Left ventricle myocardium inferior (tissue), 1 donor: ENCODE measurements around the gene AAMDC. TPM values are rescaled to one million over a fixed set of nuclear protein-coding genes. Genes with fewer than 3 reads are reported as not detected.
A peak's percentile ranks its signal among the peaks of the same experiment; 100 is the strongest.

ENCODE experiments used
- DNase-seq: peaks from one replicate; pipeline ENCODE4 v3.0.0-alpha.2; 2020
- H3K27ac ChIP-seq: fragments of 200-600 bp; replicated peaks from 2 replicates; pipeline ENCODE4 v1.8.0; 2021
- H3K27me3 ChIP-seq: fragments of 200-600 bp; 2 replicates; pipeline ENCODE4 v1.8.0; 2021; ENCODE audit warnings: low read depth
- H3K36me3 ChIP-seq: fragments of 200-600 bp; 2 replicates; pipeline ENCODE4 v1.8.0; 2021
- H3K4me1 ChIP-seq: fragments of 200-600 bp; 2 replicates; pipeline ENCODE4 v1.8.0; 2021
- H3K4me3 ChIP-seq: fragments of 200-600 bp; 2 replicates; pipeline ENCODE4 v1.8.0; 2021; ENCODE audit warnings: mild to moderate bottlenecking, moderate library complexity
- H3K9me3 ChIP-seq: fragments of 200-600 bp; replicated peaks from 2 replicates; pipeline ENCODE4 v1.8.0; 2021
- intact Hi-C: fragments of 100-400 bp; cut with micrococcal nuclease; formaldehyde crosslinking; loops from one replicate; pipeline ENCODE4 v1.11.0; 2022
- long read RNA-seq: library from polyadenylated mRNA; unstranded; transcript quantifications from one replicate; pipeline ENCODE4 v2.0.0, GENCODE V29; 2021
- total RNA-seq: library from RNA; stranded (reverse); fragmentation: NEBNext Ultra II Directional; extraction: Animal tissue kit (Norgen Biotek cat#: 25700); gene quantifications from one replicate; pipeline ENCODE4 v1.2.1, GENCODE V29; 2021
- TF ChIP-seq, protein P1 (sequence below): fragments of 200-600 bp; IDR thresholded peaks from 2 replicates; pipeline ENCODE4 v1.8.0; 2021; ENCODE audit warnings: antibody characterized with exemption, mild to moderate bottlenecking, borderline replicate concordance
- donor health status: DM: no; HTN: yes; CAD: no; lungs with severe emphysema.

The AAMDC gene
- 86.6 TPM for total RNA-seq
- long read RNA-seq, transcript AAMDC-206 (5 exons, 579 nt) = minor isoform, 10 of 44 reads
- long read RNA-seq, transcript AAMDC-202 (4 exons, 531 nt) = major isoform, 20 of 44 reads
- long read RNA-seq, partial matches to known transcripts = 1 of 44 reads
- long read RNA-seq, other reads (novel, unspliced or antisense) = 12 of 44 reads

- Histone ChIP-seq H3K27ac (peak within 1 kb of the TSS; percentile 93), H3K4me3 (peak within 1 kb of the TSS; percentile 86), H3K9me3 (no peaks in the 10 kb centered on the region), H3K36me3 (no peaks in the 10 kb centered on the region), H3K4me1 (peaks cover 83% of the 10 kb centered on the region), H3K27me3 (no peaks in the 10 kb centered on the region)
- TF ChIP-seq, protein P1, sequence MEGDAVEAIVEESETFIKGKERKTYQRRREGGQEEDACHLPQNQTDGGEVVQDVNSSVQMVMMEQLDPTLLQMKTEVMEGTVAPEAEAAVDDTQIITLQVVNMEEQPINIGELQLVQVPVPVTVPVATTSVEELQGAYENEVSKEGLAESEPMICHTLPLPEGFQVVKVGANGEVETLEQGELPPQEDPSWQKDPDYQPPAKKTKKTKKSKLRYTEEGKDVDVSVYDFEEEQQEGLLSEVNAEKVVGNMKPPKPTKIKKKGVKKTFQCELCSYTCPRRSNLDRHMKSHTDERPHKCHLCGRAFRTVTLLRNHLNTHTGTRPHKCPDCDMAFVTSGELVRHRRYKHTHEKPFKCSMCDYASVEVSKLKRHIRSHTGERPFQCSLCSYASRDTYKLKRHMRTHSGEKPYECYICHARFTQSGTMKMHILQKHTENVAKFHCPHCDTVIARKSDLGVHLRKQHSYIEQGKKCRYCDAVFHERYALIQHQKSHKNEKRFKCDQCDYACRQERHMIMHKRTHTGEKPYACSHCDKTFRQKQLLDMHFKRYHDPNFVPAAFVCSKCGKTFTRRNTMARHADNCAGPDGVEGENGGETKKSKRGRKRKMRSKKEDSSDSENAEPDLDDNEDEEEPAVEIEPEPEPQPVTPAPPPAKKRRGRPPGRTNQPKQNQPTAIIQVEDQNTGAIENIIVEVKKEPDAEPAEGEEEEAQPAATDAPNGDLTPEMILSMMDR = peak; percentile 76
- peak; percentile 99 for DNase-seq
- intact Hi-C loops = no loop called here
These were observed at the start of gene AAMDC, which contains the start of gene RSF1 for GRCh38 chr11:77820565-77821348. Gene AAMDC, plus strand, starts transcription at chr11:77821144. Its CDS starts 21,353 bp downstream, at chr11:77842497. Gene RSF1, minus strand, starts transcription at chr11:77820722. Its CDS starts 8 bp downstream, at chr11:77820714.

DNA sequence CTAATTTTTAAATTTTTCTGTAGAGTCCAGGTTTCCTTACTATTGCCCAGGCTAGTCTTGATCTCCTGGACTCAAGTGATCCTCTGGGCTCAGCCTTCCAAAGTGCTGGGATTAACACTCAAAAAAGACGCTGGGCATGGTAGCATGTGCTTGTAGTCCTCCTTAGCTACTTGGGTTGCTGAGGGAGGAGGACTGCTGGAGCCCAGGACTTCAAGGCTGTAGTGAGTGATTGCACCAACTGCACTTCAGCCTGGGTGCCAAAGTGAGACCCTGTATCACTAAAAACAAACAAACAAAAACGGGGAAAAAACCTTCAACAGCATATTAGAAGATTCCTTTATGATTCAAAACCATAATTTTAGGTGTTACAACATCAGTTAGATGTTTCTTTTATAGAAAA lies 45.0 kb upstream of the AAMDC start:
- no peaks in the 10 kb centered on the region for H3K9me3 ChIP-seq
- TF ChIP-seq, protein P1 = no peak
- H3K4me1 ChIP-seq = peaks cover 36% of the 10 kb centered on the region
- no peaks in the 10 kb centered on the region for H3K27me3 ChIP-seq
- H3K36me3 ChIP-seq = no peaks in the 10 kb centered on the region
- H3K27ac ChIP-seq = no peak overlapping the region
- intact Hi-C loops = no loop called here
- H3K4me3 ChIP-seq = no peak overlapping the region
- no peak for DNase-seq

DNA sequence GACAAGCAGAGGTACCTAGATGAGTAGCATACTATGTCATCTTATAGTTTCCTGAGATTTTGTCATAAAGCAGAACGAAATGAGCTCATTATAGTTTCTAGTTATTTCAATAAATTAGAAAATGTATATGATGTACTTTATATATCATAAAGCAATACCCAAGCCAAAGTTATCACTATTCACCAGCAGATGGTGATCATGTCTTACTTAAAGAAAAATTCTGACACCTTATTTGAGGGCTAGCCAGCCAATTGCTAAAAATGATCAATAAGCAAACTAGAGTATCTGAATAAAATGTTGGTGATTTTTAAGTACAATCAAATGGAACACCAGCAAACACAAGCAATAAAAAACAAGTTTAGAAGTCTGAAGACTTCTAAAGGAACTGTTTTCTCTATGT lies 44.5 kb upstream of the AAMDC start:
- no peak overlapping the region for H3K4me3 ChIP-seq
- no peaks in the 10 kb centered on the region for H3K9me3 ChIP-seq
- H3K36me3 ChIP-seq = no peaks in the 10 kb centered on the region
- no peak for DNase-seq
- H3K4me1 ChIP-seq = peaks cover 31% of the 10 kb centered on the region
- H3K27me3 ChIP-seq = no peaks in the 10 kb centered on the region
- intact Hi-C loops = no loop called here
- TF ChIP-seq, protein P1 = peak; percentile 35
- no peak overlapping the region for H3K27ac ChIP-seq

DNA sequence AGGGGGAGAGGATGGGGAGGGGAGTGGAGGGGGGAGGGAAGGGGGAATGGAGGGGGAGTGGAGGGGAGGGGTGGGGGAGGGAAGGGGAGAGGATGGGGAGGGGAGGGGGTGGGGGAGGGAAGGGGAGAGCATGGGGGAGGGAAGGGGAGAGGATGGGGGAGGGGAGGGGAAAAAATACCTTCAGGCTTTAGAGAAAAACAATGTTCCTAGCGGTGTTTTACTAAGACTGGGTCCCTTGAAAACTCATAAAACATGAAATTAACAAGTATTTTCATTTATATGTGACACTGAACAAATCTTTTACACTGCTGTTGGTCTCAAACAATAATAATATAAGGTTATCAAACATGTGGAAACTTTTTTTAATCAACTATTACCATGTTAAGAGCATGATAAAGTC lies 42.8 kb upstream of the AAMDC start:
- Histone ChIP-seq H3K27me3 (no peaks in the 10 kb centered on the region), H3K27ac (no peak overlapping the region), H3K4me1 (peaks cover 22% of the 10 kb centered on the region), H3K9me3 (no peaks in the 10 kb centered on the region), H3K36me3 (no peaks in the 10 kb centered on the region), H3K4me3 (no peak overlapping the region)
- intact Hi-C loops = no loop called here
- TF ChIP-seq, protein P1 = no peak
- DNase-seq = no peak

- no peaks in the 10 kb centered on the region for H3K27me3 ChIP-seq
- H3K36me3 ChIP-seq = no peaks in the 10 kb centered on the region
- H3K27ac ChIP-seq = no peak overlapping the region
- intact Hi-C loops = no loop called here
- no peak for DNase-seq
- no peaks in the 10 kb centered on the region for H3K9me3 ChIP-seq
- no peak overlapping the region for H3K4me3 ChIP-seq
- TF ChIP-seq, protein P1 = no peak
- peaks cover 22% of the 10 kb centered on the region for H3K4me1 ChIP-seq
These were observed 42.4 kb upstream of the AAMDC start for GRCh38 chr11:77778549-77778948.
